RWPE1 (cell line): ENCODE data around the gene BASP1.
"Not testable (repeated sequence)": the region's sequence is repeated elsewhere in the genome, so short reads cannot be mapped to it uniquely, and the experiment has no call there.

ENCODE experiments used
- CTCF ChIA-PET: fragments of 350-600 bp; sonication (Branson Sonifier 250); formaldehyde crosslinking; extraction: SDS; loops from one replicate; lab custom pipeline; 2021; lab: Yijun Ruan, JAX
- POLR2A ChIA-PET: fragments of 400-600 bp; formaldehyde crosslinking; extraction: SDS; loops from one replicate; lab custom pipeline; 2020; ENCODE audit warnings: antibody characterized with exemption; ENCODE audit not compliant: low non-redundant PET; lab: Yijun Ruan, JAX
- DNase-seq: peaks from one replicate; pipeline ENCODE4 v3.0.0; 2012; ENCODE audit warnings: low spot score
- H3K27ac ChIP-seq: fragments of 450-650 bp; 2 replicates; pipeline ENCODE4 v1.5.1; 2017
- TF ChIP-seq, protein P1 (sequence below): fragments of 450-650 bp; conservative IDR thresholded peaks from 2 replicates; pipeline ENCODE4 v1.5.1; 2017; ENCODE audit warnings: low read depth, mild to moderate bottlenecking

BASP1 gene

GRCh38 chr5:17312358-17312757, 94.9 kb downstream of the BASP1 start:
- H3K27ac ChIP-seq, result no peak overlapping the region
- CTCF ChIA-PET, result interaction anchor here (0.7 kb wide), 1 partner anchor 76 kb away, joined by 3 read pairs; no protein-coding TSS in a partner anchor
- POLR2A ChIA-PET, result no interaction called here
- TF ChIP-seq, protein P1, sequence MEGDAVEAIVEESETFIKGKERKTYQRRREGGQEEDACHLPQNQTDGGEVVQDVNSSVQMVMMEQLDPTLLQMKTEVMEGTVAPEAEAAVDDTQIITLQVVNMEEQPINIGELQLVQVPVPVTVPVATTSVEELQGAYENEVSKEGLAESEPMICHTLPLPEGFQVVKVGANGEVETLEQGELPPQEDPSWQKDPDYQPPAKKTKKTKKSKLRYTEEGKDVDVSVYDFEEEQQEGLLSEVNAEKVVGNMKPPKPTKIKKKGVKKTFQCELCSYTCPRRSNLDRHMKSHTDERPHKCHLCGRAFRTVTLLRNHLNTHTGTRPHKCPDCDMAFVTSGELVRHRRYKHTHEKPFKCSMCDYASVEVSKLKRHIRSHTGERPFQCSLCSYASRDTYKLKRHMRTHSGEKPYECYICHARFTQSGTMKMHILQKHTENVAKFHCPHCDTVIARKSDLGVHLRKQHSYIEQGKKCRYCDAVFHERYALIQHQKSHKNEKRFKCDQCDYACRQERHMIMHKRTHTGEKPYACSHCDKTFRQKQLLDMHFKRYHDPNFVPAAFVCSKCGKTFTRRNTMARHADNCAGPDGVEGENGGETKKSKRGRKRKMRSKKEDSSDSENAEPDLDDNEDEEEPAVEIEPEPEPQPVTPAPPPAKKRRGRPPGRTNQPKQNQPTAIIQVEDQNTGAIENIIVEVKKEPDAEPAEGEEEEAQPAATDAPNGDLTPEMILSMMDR, result no peak
- DNase-seq, result no peak

DNA sequence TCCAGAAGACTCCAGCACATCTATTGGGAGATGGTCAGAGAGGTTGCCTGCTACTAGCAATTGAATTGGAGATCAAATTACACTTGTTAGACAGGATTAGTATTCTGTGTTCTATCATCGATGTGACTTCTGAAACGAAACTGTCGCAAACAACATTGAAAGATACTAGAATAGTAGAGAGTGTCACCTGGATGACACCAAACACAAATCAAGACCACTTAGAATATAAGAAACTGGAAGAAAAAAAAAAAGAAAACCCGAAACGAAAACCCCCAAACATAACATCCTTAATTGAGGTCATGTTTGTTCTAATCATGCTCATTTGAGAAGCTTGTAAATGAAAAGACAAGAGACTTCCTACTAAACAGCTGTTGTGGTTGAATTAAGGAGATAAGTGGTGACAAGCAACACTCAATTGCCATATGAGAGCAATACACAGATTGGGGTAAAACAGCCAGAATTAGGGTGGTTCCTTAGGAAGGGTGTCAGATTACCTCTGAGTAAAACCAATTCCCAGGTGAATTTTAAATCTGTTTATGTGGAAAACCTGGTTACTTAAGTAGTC, 97.6 kb downstream of the BASP1 start:
- TF ChIP-seq, protein P1, result no peak
- ChIA-PET CTCF (interaction anchor here (0.8 kb wide), 1 partner anchor 8 kb away, joined by 3 read pairs; no protein-coding TSS in a partner anchor), POLR2A (no interaction called here)
- H3K27ac ChIP-seq, result no peak overlapping the region
- no peak for DNase-seq

GRCh38 chr5:17315710-17316221, 98.3 kb downstream of the BASP1 start:
- CTCF ChIA-PET, result interaction anchor here (0.6 to 0.8 kb wide), 2 partner anchors 9 to 298 kb away, joined by 3 read pairs; no protein-coding TSS in a partner anchor
- H3K27ac ChIP-seq, result no peak overlapping the region
- POLR2A ChIA-PET, result no interaction called here
- TF ChIP-seq, protein P1, result no peak
- DNase-seq, result no peak

- ChIA-PET POLR2A (no interaction called here), CTCF (interaction anchor here (0.6 kb wide), 1 partner anchor 626 kb away, joined by 3 read pairs; no protein-coding TSS in a partner anchor)
- TF ChIP-seq, protein P1, result no peak
- no peak for DNase-seq
- H3K27ac ChIP-seq, result no peak overlapping the region
Observed at GRCh38 chr5:17316970-17317459, 99.6 kb downstream of the BASP1 start.

DNA sequence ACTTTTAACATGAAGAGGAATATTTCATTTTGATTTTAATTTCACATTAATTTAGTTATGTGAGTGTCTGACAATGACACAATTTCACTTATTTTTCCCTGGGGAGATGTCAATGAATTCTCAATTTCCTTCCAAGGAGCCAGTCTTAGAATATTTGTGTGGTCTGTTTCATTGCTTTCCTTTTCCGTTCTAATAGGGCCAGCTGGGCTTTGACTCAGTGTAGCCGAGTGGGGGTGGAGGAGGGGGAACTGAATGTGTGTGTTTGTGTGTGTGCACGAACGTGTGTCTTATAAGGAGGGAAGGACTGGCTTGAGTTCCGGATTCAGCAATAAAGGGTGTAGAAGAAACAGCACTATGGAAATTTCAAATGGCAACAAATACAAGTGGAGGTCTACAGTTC, 100.0 kb downstream of the BASP1 start:
- ChIA-PET CTCF (interaction anchor here (0.6 kb wide), 1 partner anchor 627 kb away, joined by 3 read pairs; no protein-coding TSS in a partner anchor), POLR2A (no interaction called here)
- no peak overlapping the region for H3K27ac ChIP-seq
- TF ChIP-seq, protein P1, result no peak
- DNase-seq, result no peak

- DNase-seq, CTCF ChIA-PET, POLR2A ChIA-PET, H3K27ac ChIP-seq: not testable (repeated sequence)
Observed at GRCh38 chr5:17319095-17319494, 101.7 kb downstream of the BASP1 start.
